GM11168 (cell line): ENCODE data around the gene STX10.
"Not testable (repeated sequence)": the region's sequence is repeated elsewhere in the genome, so short reads cannot be mapped to it uniquely, and the experiment has no call there.

Experiments used
- in situ Hi-C: fragments of 300-500 bp; cut with MboI; formaldehyde crosslinking; loops from one replicate; pipeline ENCODE4 v1.12.0; 2022; ENCODE audit warnings: low sequenced_read_pairs; ENCODE audit not compliant: unreplicated experiment

Gene STX10

DNA sequence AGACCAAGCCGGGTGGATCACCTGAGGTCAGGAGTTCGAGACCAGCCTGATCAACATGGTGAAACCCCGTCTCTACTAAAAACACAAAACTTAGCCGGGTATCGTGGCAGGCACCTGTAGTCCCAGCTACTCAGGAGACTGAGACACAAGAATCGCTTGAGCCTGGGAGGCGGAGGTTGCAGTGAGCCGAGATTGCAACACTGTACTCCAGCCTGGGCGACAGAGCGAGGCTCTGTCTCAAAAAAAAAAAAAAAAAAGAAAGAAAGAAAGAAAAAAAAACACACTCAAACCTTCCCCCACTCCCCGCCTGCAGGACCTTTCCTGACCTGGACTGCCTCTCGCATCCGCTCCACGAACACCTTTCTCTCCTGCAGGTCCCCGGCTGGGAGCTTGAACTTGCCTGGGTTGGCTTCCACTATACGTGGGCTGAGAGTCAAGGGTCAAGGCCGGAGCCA, 975 bp downstream of the STX10 start:
- in situ Hi-C loops, result not testable (repeated sequence)

DNA sequence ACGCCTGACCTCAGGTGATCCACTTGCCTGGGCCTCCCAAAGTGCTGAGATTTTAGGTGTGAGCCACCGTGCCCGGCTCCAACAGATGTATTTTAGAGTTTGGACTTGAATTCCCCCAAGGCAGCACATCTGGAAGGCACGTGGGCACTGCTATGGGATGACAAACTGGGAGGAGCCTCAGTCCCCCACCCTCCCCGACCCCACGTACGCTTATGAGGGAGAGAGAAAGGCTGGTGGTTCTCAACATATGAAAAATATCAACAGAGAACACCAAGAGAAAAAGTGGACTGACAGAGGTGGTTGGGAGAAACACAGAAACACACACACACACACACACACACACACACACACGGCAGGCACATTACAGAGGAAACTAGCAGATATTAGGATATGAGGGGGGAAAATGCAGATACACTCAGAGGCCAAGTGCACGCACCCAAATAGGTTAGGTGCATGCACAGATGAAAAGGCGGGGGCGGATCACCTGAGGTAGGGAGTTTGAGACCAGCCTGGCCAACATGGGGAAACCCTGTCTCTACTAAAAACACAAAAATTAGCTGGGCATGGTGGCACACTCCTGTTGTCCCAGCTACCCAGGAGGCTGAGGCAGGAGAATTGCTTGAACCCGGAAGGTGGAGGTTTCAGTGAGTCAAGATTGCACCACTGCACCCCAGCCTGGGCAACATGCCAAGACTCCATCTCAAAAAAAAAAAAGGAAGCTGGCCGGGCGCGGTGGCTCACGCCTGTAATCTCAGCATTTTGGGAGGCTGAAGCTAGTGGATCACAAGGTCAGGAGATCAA, 3.2 kb downstream of the STX10 start:
- in situ Hi-C loops, result no loop called here

DNA sequence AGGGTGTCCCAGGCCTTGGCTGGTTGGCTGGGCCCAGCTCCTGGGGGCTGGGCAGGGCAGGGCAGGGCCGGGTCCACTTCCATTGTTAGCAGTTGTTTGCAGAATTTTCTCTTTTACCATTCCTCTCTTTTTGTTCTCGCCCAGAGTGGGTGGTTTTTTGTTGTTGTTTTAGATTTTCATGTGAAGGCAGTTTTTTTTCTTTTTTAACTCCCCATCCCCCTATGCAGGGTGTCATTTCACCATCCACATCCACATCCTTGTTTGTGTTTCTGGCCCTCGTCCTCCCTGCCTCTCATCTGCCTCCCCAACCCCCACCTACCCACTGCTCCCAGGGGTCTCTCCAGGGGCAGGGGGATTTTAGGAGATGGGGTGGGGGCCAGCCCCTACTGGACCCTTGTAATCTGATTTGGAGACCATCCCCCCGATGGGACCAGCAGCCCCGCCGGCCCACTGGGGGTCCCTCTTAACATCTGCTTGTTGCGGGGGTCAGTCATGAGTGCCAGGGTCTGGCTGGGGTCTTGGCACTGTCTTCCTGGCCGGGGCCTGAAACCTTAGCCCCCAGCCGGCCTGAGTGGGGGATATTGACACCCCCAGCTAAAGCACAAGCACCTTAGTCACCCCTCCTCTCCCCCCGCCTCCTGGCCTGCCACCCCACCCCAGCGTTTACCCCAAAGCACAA, 10.4 kb downstream of the STX10 start:
- in situ Hi-C loops, result no loop called here

DNA sequence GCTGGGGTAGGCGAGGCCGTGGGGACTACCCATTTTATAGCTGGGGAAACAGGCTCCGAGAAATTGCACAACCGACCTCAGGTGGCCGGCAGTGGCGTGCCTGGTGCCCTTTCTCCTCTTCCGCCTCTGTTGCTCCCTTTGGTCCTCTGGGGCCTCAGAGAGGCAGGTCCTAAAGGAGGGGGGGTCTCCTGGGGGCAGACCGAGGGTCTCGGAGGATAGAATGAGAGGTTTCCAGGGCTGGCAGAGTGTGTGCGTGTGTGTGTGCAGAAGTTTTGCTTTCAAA, 11.3 kb downstream of the STX10 start:
- in situ Hi-C loops, result no loop called here

DNA sequence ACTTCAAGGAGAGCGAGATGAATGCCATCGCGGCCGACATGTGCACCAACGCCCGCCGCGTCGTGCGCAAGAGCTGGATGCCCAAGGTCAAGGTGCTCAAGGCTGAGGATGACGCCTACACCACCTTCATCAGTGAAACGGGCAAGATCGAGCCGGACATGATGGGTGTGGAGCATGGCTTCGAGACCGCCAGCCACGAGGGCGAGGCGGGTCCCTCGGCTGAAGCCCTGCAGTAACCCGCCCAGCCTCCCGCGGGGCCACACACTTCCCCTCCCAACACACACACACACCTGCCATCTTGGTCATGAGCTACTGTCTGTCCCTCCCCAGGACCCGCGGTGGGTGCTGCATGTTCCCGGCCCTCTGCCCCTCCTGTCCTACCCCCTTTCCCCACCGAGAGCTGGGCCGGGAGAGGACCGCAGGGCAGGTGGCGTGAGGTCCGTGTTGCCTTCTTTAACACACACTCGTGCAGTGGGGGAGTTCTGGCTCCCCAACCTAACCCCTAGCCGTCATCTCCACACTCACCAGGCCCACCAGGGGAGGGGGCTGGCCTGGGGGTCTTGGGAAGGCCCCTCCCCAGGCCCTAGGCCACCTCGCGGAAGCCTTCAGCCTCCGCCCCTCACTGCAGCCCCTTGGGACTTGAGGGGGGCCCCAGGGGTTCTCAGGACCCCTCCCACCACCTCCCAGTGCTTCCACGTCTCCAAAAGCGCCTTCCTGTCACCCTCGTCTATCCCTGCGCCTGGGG, 11.8 kb downstream of the STX10 start:
- in situ Hi-C loops, result no loop called here

DNA sequence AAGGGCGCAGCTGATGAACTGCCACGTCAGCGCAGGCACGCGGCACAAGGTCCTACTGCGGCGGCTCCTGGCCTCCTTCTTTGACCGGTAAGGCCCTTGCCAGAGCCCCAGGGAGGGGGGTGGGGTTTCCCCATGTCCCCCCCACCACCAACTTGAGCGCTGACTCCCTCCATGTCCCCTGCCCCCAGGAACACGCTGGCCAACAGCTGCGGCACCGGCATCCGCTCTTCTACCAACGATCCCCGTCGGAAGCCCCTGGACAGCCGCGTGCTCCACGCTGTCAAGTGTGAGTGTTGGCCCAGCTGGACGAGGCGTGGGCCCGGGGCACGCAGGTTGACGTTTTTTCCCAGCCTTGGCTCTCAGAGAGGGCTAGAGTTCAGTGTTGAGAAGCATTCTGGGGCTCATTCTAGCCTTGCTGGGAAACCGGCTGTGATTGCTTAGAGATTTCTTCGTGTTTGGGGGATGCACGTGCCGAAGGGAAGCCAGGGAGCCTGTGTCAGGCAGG, 12.8 kb downstream of the STX10 start:
- in situ Hi-C loops, result no loop called here

DNA sequence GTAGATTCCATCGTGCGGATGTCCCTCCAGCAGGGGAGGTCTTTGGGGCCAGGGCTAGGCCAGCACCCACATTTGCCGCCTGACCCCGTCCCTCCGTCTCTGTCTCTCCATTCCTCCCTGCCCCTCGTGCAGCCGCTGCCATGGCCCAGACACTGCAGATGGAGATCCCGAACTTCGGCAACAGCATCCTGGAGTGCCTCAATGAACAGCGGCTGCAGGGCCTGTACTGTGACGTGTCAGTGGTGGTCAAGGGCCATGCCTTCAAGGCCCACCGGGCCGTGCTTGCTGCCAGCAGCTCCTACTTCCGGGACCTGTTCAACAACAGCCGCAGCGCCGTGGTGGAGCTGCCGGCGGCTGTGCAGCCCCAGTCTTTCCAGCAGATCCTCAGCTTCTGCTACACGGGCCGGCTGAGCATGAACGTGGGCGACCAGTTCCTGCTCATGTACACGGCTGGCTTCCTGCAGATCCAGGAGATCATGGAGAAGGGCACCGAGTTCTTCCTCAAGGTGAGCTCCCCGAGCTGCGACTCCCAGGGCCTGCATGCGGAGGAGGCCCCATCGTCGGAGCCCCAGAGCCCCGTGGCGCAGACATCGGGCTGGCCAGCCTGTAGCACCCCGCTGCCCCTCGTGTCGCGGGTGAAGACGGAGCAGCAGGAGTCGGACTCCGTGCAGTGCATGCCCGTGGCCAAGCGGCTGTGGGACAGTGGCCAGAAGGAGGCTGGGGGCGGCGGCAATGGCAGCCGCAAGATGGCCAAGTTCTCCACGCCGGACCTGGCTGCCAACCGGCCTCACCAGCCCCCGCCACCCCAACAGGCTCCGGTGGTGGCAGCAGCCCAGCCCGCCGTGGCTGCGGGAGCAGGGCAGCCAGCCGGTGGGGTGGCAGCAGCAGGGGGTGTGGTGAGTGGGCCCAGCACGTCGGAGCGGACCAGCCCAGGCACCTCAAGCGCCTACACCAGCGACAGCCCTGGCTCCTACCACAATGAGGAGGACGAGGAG, 14.8 kb downstream of the STX10 start:
- in situ Hi-C loops, result no loop called here

DNA sequence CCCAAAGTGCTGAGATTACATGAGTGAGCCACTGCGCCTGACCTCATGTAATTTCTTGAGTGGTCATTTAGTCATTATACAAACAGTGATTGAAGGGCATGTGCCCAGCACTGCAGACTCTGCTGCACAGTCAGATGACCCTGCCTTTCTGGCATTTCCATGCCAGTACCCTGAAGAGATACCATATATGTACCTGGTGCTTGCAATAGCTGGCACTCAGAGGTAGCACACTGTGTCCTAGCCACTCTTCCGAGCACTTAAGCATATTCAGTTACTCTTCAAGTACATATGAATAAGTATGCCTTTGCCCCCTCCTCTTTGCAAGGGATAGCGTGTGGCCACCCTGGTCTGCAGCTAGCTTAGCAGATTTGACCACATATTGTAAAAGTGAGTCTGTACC, 15.5 kb downstream of the STX10 start:
- in situ Hi-C loops, result no loop called here

DNA sequence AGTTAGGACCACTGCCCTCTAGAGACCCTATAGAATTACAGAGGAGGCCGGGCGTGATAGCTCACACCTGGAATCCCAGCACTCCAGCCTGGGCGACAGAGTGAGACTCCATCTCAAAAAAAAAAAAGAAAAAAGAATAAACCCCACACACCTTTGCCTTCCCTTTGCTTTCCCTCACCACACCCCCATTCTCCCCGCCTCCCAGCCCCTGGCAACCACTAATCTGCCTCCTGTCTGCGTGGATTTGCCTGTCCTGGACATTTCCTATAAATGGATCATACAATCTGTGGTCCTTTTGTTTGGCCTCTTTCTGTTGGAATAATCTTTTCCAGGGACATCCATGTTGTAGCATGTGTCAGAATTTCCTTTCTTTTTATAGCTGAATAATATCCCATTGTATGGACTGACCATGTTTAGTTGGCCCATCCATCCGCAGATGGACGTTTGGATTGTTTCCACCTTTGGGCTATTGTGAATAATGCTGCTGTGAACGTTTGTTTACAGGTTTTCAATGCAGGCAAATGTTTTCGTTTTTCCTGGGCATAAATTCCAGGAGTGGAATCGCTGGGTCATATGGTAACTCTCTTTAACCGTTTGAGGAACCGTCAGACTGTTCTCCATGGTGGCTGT, 16.8 kb downstream of the STX10 start:
- in situ Hi-C loops, result no loop called here

DNA sequence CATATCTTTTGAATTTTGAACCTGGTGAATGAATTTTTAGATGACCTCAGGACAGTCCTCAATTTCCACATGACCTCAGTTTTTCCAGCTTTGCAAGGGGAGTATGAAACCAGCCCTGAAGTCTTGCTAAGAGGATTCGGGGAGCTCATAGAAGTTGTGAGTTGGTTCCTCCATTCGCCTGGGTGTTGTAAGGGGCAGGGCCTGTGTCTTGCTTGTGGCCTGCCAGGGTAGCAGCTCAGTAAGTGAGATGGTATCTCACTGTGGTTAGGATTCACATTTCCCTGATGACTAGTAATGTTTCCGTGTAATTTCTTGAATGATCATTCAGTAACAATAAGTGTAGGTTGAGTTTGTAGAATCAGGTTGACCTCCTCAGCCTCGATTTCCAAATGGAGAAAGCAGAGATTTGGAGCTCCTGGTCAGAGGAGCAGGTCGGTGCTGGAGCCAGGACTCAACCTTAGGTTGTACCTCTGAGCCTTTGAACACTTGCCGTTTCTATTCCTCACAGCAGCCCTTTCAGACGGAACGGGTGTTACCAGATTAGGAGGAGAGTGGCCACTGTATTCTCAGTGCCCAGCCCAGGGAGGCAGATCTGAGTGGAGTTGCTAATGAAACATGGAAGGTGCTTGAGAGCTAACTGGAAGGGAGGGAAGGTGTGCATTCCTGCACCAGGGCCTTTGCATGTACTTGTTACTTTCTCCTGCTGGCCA, 17.5 kb downstream of the STX10 start:
- in situ Hi-C loops, result no loop called here

DNA sequence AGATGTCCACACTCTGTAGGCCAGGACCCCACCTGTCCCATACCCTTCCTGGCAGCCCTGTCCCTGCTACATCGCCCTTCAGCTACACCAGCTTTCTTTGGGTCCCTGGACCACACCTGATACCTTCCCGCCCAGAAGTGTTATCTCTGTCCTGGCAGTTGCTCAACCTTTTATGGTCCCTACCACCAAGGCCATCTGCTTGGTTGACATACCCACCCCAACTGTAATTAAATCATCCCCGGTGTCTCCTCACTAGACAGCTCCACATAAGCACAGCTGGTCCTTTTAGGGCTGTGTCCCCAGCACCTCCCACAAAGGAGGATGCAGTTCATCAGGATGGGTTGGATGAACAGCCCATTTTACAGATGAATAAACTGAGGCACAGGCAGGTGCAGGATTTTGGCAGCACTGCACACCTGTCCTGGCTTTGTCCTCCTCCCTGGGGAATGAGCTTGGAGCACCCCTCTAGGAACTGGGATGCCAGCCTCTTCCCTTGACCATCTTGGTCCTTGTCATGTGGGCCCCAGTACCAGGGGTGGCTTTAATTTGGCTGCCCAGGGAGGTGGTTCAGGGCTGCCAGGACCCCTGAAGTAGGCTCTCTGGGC, 19.2 kb downstream of the STX10 start:
- in situ Hi-C loops, result no loop called here

DNA sequence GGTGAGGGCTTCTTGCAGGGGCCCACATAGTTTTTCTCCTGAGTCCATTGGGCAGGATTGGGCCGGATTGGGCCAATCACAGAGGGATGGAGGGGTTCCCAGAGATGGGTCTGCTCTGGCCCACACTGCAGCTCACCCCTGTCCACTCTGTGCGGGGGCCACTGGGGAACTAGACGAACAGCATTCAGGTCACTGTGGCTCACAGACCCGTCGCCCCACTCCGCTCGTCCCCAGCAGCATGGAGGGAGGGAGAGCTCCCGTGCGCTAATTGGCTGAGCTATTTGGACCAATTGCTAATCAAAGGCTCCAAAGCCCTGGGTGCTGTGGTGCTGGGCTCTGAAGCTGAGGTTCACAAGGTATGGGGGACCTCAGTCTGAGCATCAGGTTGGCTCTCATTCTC, 20.8 kb downstream of the STX10 start:
- in situ Hi-C loops, result no loop called here

DNA sequence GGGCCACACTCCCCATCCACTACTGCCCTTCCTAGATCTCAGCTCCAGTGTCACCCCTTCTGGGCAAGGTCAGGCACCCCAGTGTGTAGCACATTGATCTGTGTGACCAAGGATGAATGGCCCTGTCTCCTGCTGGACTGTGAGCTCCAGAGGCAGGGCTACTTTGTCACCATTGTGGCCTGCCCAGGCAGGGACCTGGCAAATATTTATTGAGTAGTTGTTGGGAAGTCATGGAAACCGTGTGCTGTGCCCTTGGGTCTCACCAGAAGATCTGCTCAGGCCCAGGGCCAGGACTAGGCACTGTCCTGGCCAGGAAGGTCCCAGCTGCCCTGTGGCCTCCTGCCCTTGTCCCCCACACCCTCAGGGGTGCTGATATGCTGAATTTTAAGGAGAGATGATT, 21.6 kb downstream of the STX10 start:
- in situ Hi-C loops, result no loop called here

DNA sequence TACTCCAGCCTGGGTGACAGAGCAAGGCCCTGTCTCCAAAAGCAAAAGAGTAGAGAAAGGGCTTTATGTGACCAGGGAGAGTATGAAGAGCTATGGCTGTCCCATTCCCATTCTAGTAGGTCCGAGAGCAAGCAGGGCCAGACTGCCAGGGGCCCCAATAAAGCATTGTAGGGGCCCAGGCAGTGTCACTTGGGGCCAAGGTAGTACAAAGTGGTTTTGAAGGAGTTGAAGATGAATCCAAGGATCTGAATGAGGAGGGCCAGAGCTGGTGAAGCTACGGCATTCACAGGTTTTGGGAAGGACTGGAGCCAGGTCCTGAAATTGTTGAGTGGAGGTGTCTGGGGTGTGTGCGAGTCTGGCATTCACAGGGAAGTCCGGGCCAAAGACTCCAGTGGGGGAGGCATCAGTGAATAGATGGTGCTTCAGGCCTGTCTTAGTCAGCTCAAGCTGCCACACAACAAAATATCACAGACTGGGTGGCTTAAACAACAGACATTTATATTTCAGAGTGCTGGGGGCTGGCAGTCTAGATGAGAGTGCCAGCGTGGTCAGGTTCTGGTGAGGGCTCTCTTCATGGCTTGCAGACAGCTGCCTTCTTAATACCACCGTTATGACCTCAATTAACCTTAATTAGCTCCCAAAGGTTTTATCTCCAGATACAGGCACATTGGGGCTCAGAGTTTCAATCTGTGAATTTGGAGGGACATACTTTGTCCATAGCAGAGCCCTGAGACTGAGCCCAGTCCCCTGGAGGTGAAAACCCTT, 22.2 kb downstream of the STX10 start:
- in situ Hi-C loops, result no loop called here

DNA sequence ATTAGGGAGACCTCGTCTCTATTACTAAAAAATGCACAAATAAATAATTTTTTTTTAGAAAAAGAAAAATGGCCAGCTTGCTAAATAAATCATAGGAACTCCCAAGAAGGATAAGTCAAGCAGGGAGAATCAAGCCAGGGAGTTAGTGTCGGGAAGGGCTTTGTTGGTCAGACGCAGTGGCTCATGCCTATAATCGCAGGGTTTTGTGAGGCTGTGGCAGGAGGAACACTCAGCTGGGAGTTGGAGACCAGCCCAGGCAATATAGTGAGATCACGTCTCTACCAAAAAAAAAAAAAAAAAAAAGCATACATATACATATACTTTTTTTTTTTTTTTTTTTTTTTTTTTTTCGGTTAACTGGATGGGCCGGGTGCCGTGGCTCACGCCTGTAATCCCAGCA, 23.1 kb downstream of the STX10 start:
- in situ Hi-C loops, result no loop called here

DNA sequence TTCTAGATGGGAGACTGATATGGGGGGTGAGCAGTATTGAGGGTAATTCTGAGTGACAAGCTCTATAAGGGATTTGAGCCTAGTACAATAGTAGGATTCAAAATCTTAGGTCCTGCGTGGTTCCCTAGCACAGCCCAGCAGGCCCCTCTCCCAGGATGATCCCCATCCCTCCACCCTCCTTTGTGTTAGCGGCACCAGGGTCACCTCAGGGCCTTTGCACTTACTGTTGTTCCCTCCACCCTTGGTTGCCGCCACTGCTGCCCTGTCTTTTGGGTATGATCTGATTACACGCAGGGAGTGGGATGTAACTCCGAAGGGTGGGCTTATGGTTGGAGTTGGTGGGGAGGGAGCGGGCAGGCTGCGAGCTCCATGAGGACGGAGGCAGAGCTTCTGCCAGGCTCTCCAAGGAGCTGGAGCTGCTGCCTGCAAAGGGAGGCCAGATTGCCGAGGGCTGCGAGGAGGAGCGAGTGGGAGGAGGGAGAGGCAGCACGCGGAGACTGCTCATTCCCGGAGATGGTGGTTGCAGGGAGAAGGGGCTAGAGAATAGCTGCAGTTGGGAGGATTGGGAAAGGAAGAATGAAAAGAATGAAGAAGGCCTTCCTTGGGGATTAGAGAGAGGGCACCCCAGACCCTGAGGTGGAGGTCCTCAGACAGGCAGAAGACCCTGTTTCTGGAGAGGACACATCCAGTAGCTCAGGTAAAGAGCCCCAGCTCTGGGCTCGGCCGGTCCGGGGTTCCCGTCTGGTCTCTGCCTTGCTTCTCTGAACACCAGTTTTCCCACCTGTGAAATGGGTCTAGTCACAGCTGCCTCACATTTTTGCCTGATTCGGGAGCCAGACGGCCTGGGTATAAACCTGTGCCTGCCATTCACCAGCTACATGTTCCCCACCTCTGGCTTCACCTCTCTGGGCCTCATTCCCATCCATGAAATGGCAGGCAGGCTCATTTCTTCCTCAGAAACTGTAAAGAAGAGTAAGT, 26.9 kb downstream of the STX10 start:
- in situ Hi-C loops, result no loop called here
